Lung microvascular endothelial cell (primary cell): ENCODE results near the gene KCNK5. TPM values are rescaled to one million over a fixed set of nuclear protein-coding genes. Genes with fewer than 3 reads are reported as not detected.

Source experiments
- DNase-seq, 2 donors: peaks; one replicate each; pipeline versions ENCODE4 v3.0.0 to v3.0.0-alpha.2; 2010; ENCODE audit warnings: low read depth in 2 of 2
- total RNA-seq: library from RNA; depleted of rRNA; stranded (reverse); fragments of >200 nt; gene quantifications from 2 replicates; pipeline ENCODE4 v1.2.1, GENCODE V29; 2014

The KCNK5 gene, protein sequence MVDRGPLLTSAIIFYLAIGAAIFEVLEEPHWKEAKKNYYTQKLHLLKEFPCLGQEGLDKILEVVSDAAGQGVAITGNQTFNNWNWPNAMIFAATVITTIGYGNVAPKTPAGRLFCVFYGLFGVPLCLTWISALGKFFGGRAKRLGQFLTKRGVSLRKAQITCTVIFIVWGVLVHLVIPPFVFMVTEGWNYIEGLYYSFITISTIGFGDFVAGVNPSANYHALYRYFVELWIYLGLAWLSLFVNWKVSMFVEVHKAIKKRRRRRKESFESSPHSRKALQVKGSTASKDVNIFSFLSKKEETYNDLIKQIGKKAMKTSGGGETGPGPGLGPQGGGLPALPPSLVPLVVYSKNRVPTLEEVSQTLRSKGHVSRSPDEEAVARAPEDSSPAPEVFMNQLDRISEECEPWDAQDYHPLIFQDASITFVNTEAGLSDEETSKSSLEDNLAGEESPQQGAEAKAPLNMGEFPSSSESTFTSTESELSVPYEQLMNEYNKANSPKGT
- under 0.01 TPM in 1 of 2 replicates, not detected in the other for total RNA-seq

DNA sequence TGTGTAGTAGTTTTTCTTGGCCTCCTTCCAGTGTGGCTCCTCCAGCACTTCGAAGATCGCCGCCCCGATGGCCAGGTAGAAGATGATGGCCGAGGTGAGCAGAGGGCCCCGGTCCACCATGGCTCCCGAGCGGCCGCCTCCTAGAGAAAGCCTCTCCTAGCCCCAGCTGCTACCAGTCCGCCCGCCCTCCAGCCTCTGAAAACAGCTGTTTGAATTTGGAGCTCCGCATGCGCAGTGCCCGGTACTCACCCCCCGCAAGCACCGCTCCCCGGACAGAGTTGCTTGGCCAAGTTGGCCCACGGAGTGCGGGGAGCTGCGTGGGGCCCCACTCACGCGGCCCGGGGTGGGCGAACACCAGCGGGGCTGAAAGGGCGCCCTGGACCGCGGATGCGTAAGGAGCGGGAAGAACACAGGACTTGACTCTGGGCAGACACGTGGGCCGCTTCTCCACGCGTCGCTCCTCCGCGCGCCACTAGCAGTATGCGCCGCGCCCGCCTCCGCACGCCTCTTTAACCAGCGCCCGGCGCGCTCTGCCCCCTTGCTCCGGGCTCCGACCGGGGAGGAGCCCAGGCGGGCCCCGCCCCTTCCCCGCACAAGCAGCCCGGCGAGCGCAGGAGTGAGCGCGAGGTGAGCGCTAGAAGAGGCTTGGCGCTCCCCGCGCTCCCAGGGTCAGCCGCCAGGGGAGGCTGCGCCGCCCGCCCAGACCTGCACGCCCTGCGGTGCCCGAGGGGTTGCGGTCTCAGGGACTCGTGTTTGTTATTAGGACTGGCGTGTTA is at the start of gene KCNK5:
Gene KCNK5, minus strand, starts transcription at position 484 of the 776 bp plus-strand sequence. Its CDS starts 364 bp downstream, at position 120.
- peak; percentile 22 to 40 for DNase-seq

DNA sequence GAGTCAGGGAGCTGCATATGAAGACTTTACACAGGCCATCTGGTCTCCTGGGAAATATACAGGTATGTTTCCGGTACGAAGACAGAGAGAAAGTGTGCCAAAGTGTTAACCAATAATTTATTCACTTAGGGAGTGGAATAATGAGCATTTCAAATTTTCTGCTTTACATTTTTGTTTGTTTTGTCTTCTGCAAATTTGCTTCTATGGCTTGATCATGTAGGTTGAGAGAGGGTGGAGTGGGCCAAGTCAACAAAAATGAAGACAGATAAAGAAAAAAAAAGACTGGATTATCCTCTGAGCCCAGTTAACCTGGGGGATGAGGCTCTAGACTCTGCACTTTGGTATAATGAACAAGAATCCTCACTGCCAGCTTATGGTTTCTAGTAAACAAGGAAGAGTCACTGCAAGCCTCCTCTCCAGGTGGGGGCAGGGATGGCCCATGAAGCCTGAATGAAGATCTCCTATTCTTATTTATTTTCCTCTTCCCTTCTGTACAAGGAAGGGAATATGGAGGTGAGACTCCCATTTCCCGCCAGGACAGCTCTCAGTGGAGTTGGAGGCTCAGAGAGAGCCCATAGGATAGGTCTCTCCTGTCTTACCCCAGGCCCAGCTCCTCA is 47.2 kb upstream of the KCNK5 start:
- DNase-seq: no peak

DNA sequence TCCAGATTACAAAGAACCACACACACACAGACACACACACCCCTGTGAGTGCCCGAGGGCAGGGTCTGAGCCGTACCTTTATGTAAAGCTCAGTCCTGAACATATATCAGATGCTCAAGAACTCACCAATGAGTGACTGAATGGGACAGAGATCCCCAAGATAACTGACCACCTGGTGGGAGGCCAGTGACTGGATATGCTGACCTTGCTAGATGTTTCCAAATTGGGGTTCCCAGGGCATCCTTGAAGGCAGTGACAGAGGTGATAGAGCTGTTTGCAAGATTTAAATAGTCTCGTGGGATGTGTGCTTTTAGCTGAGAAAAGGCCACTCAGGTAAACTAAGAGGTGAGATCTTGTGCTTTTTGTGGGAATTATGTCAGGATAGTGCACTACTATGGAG is 45.6 kb upstream of the KCNK5 start:
- DNase-seq: no peak

DNA sequence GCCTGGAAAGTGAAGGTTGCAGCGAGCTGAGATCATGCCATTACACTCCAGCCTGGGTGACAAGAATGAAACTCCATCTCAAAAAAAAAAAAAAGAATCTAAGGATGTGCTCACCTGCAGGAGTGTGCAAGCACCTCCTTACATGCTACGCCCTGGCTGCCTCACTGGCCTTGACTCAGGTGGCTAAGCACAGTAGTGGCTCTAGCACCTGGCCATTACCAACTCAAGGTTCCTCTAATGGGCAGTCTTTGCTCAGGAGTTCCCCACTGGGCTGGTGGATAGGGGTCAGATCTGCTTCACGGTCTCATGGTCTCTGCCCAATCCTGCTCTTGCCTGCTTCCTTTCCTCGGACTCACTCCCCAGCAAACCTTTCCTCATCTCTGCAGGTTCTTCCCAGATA is 45.2 kb upstream of the KCNK5 start:
- DNase-seq: no peak

GRCh38 chr6:39273406-39273821 is 44.1 kb upstream of the KCNK5 start:
- DNase-seq: no peak

DNA sequence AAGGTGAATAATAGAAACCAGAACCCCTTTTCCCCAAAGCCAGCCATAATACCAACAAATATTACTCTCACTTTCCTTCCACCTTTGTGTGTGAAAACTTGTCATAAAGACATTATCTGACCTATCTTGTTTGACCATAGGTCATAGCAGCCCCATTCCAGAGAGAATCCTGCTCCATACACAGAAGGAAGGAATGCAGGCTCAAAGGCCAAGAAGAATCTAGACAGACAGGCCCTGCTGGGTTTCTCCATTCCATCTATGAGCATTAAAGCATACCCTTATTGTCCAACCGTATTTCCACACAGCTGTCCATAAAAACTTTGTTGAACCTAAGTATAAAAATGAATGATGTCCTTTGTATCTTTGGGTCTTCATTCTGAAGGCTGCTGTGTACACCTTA is 40.7 kb upstream of the KCNK5 start:
- no peak for DNase-seq

GRCh38 chr6:39268721-39269120 is 39.4 kb upstream of the KCNK5 start:
- DNase-seq: no peak

- DNase-seq: no peak
These were observed 38.9 kb upstream of the KCNK5 start for GRCh38 chr6:39268171-39268570.

DNA sequence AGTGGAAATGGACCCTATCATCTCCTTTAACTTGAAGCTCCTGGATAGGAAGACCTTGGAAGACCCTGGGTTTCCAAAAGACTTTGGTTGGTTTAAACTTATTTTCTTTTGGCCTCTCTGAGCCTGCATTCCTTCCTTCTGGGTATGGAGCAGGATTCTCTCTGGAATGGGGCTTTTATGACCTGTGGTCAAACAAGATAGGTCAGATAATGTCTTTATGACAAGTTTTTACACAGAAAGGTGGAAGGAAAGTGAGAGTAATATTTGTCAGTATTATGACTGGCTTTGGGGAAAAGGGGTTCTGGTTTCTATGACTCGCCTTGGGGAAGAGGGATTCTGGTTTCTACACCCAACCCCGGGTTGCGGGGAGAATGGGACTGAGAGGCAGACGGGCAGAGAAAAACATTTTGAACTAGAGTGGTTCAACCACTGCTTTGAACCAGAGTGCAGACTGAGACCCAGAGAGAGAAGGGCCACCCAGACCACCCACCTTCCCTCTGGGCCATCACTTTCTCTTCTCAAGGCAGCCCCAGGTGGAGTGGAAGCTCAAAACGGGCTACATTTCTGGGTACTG is 37.6 kb upstream of the KCNK5 start:
- no peak for DNase-seq

DNA sequence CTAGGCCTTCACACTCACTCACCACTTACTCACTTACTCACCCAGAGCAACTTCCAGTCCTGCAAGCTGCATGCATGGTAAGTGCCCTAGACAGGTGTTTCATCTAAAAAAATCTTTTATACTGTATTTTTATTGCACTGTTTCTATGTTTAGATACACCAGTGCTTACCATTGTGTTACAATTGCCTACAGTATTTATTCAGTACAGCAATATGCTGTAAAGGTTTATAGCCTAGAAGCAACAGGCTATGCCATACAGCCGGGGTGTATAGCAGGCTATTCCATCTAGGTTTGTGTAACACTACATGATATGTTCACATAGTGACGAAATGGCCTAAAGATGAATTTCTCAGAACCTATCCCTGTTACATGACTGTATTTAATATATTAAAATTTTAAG is 37.1 kb upstream of the KCNK5 start:
- no peak for DNase-seq

GRCh38 chr6:39263303-39264037 is 34.2 kb upstream of the KCNK5 start:
- DNase-seq: no peak

DNA sequence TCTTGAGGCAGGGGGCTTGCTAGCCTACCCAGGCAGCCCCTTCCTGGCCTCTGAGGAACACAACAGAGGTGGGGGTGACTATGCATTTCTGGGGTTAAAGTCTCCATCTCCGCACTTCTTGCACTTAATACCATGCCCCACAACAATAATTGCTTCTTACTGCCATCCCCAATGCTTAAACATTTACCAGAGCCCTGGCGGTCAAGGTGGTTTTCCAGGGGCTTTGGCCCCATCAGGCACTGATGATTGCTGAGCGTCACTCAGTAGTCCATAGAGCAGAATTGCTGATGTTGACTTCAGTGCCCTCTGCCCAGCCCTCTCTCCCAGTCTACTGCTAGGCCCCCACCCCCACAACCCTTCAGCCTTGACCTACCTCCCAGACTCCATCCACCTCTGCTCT is 32.5 kb upstream of the KCNK5 start:
- no peak for DNase-seq

GRCh38 chr6:39260953-39261352 is 31.7 kb upstream of the KCNK5 start:
- no peak for DNase-seq

DNA sequence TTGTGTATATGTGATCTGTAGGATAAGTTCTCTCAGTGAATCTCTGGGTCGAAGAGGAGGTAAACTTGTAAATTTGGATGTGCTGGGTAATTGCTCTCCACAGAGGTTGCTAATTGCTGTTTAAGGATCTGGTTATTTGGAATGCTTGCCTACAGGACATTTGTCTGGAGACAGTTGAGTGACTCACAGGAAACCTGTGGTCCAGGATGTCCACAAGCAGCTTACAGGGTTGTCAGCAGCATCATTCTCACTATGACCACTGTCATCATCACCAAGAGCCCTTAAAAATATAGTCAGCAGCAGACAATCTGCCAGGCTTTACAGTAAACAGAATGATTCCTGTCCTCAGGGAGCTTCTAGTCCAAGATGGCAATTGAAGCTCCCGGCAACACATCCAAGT is 31.2 kb upstream of the KCNK5 start:
- DNase-seq: no peak

GRCh38 chr6:39256294-39256940 is 27.1 kb upstream of the KCNK5 start:
- no peak for DNase-seq

DNA sequence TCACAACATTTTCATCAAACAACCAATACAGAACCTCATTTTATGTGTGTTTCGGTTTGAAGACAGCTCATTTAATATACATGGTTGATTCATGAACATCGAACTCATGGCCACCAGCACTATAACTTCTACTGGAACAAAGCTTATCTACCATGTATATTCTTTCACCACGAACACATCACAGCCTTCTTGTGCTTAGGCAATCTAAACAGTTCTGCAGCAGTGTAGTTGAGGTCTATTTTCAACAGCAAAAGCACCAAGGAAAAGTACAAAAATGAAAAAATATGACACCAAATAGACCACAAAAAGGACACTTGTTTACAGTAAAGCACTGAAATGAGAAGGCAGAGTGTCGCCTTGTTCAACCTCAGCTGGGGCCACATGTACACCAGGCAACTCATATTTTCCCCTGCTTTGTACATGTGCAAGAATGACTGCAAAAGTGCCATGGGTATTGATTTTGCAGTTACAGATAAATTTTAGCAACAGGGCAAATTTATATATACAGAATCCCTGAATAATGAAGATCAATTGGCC is 25.8 kb upstream of the KCNK5 start:
- DNase-seq: no peak

GRCh38 chr6:39251406-39251805 is 22.1 kb upstream of the KCNK5 start:
- DNase-seq: no peak

GRCh38 chr6:39250507-39250906 is 21.2 kb upstream of the KCNK5 start:
- no peak for DNase-seq

DNA sequence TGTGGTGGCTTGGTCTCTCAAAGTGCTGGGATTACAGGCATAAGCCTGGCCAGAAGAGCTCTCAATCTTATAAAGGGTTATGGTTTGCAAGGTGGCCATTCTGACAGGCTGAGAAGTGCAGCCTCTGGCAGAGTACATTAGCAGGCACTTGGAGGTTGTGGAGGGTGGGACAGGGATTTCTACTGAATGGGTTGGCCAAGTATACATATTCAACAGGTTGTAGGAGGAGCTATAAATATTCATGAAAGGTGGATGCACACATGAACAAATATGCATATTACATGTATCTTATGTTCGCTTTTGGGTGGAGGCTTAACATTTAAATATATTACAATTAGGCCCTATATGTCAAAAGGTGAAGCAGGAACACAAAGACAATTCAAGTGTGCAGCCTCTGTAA is 20.0 kb upstream of the KCNK5 start:
- DNase-seq: no peak

DNA sequence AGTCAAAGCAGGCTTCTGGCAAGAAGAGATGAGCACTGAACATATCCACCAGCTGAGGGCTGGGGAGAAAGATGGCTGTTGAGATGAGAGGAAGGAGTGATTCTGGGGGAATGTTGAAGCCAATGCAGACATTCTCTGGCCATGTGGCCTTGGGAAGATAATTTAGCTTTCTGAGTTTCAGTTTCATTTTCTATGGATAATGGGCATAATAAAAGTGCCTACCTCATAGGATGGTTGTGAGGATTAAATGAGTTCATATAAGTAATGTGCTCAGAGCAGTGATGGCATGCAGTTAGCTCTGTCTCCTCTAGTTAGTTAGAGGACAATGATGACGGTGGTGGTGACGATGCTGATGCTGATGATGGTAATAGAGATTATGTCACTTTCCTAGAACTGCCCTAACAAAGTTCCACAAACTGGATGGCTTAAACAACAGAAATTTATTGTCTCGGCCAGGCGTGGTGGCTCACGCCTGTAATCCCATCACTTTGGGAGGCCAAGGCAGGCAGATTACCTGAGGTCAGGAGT is 18.5 kb upstream of the KCNK5 start:
- DNase-seq: no peak
